Trophoblast cell (in vitro differentiated cells and primary cell): ENCODE data around the gene CFAP20DC.

ENCODE experiments used
- DNase-seq, 2 donors: peaks; one replicate each; pipeline ENCODE4 v3.0.0-alpha.2; 2016
- H2AFZ ChIP-seq: 2 replicates; pipeline ENCODE4 v1.6.1; 2013; ENCODE audit warnings: low read length, moderate library complexity, mild to moderate bottlenecking; ENCODE audit not compliant: insufficient read depth, poor library complexity
- H2AK5ac ChIP-seq: 2 replicates; pipeline ENCODE4 v1.6.1; 2013; ENCODE audit warnings: mild to moderate bottlenecking, low read length
- H2BK120ac ChIP-seq: 2 replicates; pipeline ENCODE4 v1.6.1; 2013; ENCODE audit warnings: low read length, mild to moderate bottlenecking, moderate library complexity; ENCODE audit not compliant: insufficient read depth, poor library complexity
- H2BK12ac ChIP-seq: 2 replicates; pipeline ENCODE4 v1.6.1; 2013; ENCODE audit warnings: mild to moderate bottlenecking, low read length, moderate library complexity
- H2BK5ac ChIP-seq: 2 replicates; pipeline ENCODE4 v1.6.1; 2013; ENCODE audit warnings: low read length, low read depth, moderate library complexity, mild to moderate bottlenecking; ENCODE audit not compliant: poor library complexity
- H3K14ac ChIP-seq: 2 replicates; pipeline ENCODE4 v1.6.1; 2013; ENCODE audit warnings: mild to moderate bottlenecking, low read length
- H3K18ac ChIP-seq: 2 replicates; pipeline ENCODE4 v1.6.1; 2013; ENCODE audit warnings: mild to moderate bottlenecking, low read length
- H3K23ac ChIP-seq: 2 replicates; pipeline ENCODE4 v1.6.1; 2013; ENCODE audit warnings: low read length
- H3K27ac ChIP-seq: 2 replicates; pipeline ENCODE4 v1.5.1; 2013; ENCODE audit warnings: low read depth, mild to moderate bottlenecking, inconsistent platforms, low read length, moderate library complexity
- H3K27me3 ChIP-seq: 2 replicates; pipeline ENCODE4 v1.6.1; 2013; ENCODE audit warnings: inconsistent platforms, mild to moderate bottlenecking, low read length, moderate library complexity; ENCODE audit not compliant: insufficient read depth
- H3K36me3 ChIP-seq, 2 experiments: 1 replicate in 1 of 2; 2 replicates in 1 of 2; pipeline ENCODE4 v1.6.1; 2013; ENCODE audit warnings: low read length in 2 of 2, mild to moderate bottlenecking in 2 of 2, moderate library complexity in 1 of 2; ENCODE audit not compliant: insufficient read depth in 2 of 2, control insufficient read depth in 1 of 2
- H3K4ac ChIP-seq: 2 replicates; pipeline ENCODE4 v1.6.1; 2013; ENCODE audit warnings: low read depth, mild to moderate bottlenecking, low read length, moderate library complexity
- H3K4me1 ChIP-seq, 2 experiments: 1 replicate in 1 of 2; 2 replicates in 1 of 2; pipeline ENCODE4 v1.6.1; 2013; ENCODE audit warnings: low read length in 2 of 2, mild to moderate bottlenecking in 2 of 2, moderate library complexity in 1 of 2; ENCODE audit not compliant: insufficient read depth in 2 of 2, control insufficient read depth in 1 of 2
- H3K4me2 ChIP-seq: 2 replicates; pipeline ENCODE4 v1.6.1; 2013; ENCODE audit warnings: inconsistent platforms, mild to moderate bottlenecking, low read length, moderate library complexity
- H3K4me3 ChIP-seq: 2 replicates; pipeline ENCODE4 v1.5.1; 2013; ENCODE audit warnings: mild to moderate bottlenecking, low read depth, low read length, inconsistent platforms
- H3K79me1 ChIP-seq: one replicate; pipeline ENCODE4 v1.6.1; 2013; ENCODE audit warnings: low read length
- H3K79me2 ChIP-seq: 2 replicates; pipeline ENCODE4 v1.6.1; 2013; ENCODE audit warnings: low read length, mild to moderate bottlenecking; ENCODE audit not compliant: control insufficient read depth, insufficient read depth, poor library complexity
- H3K9ac ChIP-seq: 2 replicates; pipeline ENCODE4 v1.6.1; 2013; ENCODE audit warnings: mild to moderate bottlenecking, low read length
- H3K9me3 ChIP-seq: 2 replicates; pipeline ENCODE4 v1.6.1; 2013; ENCODE audit warnings: low read depth, mild to moderate bottlenecking, control low read depth, inconsistent platforms, low read length; ENCODE audit not compliant: insufficient read depth
- H4K12ac ChIP-seq: 2 replicates; pipeline ENCODE4 v1.6.1; 2013; ENCODE audit warnings: low read depth, mild to moderate bottlenecking, low read length, moderate library complexity
- H4K8ac ChIP-seq: 2 replicates; pipeline ENCODE4 v1.6.1; 2013; ENCODE audit warnings: low read depth, mild to moderate bottlenecking, low read length, moderate library complexity
- H4K91ac ChIP-seq: one replicate; pipeline ENCODE4 v1.6.1; 2013; ENCODE audit warnings: low read depth, mild to moderate bottlenecking, low read length, moderate library complexity
- whole genome bisulfite sequencing: extraction: QIAGEN DNeasy Blood & Tissue Kit; methylation state at CpG from one replicate; pipeline ENCODE4 v1.1.7; 2013; ENCODE audit warnings: missing lambda C conversion rate; ENCODE audit not compliant: insufficient read length, insufficient coverage; ENCODE audit errors: extremely low coverage; 5-methylcytosine and 5-hydroxymethylcytosine counted together

Gene CFAP20DC

DNA sequence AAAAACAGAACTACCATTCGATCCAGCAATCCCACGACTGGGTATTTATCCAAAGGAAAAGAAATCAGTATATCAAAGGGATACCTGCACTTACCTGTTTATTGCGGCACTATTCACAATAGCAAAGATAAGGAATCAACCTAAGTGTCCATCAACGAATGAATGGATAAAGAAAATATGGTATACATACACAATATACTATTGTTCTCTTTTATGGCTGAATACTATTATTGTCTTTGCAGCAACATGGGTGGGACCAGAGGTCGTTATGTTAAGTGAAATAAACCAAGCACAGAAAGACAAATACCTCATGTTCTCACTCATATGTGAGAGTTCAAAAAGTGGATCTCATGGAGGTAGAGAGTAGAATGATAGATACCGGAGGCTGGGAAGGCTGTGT, 264.9 kb downstream of the CFAP20DC start:
- Histone ChIP-seq H2BK5ac (no peak overlapping the region), H2BK120ac (no peak overlapping the region), H2BK12ac (no peak overlapping the region), H3K79me1 (no peaks in the 10 kb centered on the region), H3K27me3 (no peaks in the 10 kb centered on the region), H3K9ac (no peak overlapping the region), H3K9me3 (no peaks in the 10 kb centered on the region), H3K36me3 (no peaks in the 10 kb centered on the region), H2AFZ (no peak overlapping the region), H3K4me2 (no peak overlapping the region), H3K4me3 (no peak overlapping the region), H3K4ac (no peak overlapping the region), H3K27ac (no peak overlapping the region), H2AK5ac (no peak overlapping the region), H3K18ac (no peak overlapping the region), H4K12ac (no peak overlapping the region), H4K8ac (no peak overlapping the region), H4K91ac (no peak overlapping the region), H3K4me1 (no peaks in the 10 kb centered on the region), H3K23ac (no peak overlapping the region), H3K14ac (no peak overlapping the region), H3K79me2 (no peaks in the 10 kb centered on the region)
- DNase-seq, result no peak
- WGBS, result no CpG with 5 or more reads among the region's 6 CpGs

DNA sequence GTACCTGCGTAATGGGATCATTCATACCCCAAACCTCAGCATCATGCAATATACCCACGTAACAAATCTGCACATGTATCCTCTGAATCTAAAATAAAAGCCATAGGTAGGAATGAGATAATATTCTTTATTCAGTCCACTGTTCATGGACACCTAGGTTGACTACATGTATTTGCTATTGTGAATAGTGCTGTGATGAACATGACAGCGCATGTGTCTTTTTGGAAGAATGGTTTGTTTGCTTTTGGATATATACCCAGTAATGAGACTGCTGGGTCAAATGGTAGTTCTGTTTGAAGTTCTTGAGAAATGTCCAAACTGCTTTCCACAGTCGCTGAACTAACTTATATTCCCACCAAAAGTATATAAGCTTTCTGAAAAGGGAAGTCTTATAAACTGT, 265.4 kb downstream of the CFAP20DC start:
- no peaks in the 10 kb centered on the region for H3K79me2 ChIP-seq
- H3K36me3 ChIP-seq, result no peaks in the 10 kb centered on the region
- no peak for DNase-seq
- no peak overlapping the region for H2AFZ ChIP-seq
- WGBS, result no CpG with 5 or more reads among the region's 4 CpGs
- H2BK120ac ChIP-seq, result no peak overlapping the region
- H3K4me3 ChIP-seq, result no peak overlapping the region
- H3K9me3 ChIP-seq, result no peaks in the 10 kb centered on the region
- no peak overlapping the region for H3K4me2 ChIP-seq
- no peak overlapping the region for H4K12ac ChIP-seq
- no peaks in the 10 kb centered on the region for H3K27me3 ChIP-seq
- H2BK12ac ChIP-seq, result no peak overlapping the region
- no peak overlapping the region for H3K4ac ChIP-seq
- H4K91ac ChIP-seq, result no peak overlapping the region
- no peak overlapping the region for H3K14ac ChIP-seq
- no peaks in the 10 kb centered on the region for H3K79me1 ChIP-seq
- no peak overlapping the region for H3K23ac ChIP-seq
- H3K9ac ChIP-seq, result no peak overlapping the region
- no peak overlapping the region for H2BK5ac ChIP-seq
- H3K4me1 ChIP-seq, result no peaks in the 10 kb centered on the region
- no peak overlapping the region for H2AK5ac ChIP-seq
- no peak overlapping the region for H3K27ac ChIP-seq
- H3K18ac ChIP-seq, result no peak overlapping the region
- H4K8ac ChIP-seq, result no peak overlapping the region

DNA sequence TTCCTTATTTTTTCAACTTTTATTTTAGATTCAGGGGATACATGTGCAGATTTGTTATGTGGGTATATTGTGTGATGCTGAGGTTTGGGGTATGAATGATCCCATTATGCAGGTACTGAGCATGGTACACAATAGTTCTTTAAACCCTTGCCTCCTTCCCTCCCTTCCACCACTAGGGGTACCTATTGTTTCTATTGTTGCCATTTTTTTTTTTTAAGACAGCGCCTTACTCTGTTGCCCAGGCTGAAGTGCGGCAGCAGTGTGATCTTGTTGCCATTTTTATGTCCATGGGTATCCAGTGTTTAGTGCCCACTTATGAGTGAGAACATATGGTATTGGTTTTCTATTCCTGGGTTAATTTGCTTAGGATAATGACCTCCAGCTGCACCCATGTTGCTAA, 266.0 kb downstream of the CFAP20DC start:
- Histone ChIP-seq H3K4me3 (no peak overlapping the region), H3K9me3 (no peaks in the 10 kb centered on the region), H4K91ac (no peak overlapping the region), H3K4me1 (no peaks in the 10 kb centered on the region), H3K14ac (no peak overlapping the region), H3K79me1 (no peaks in the 10 kb centered on the region), H3K23ac (no peak overlapping the region), H3K27ac (no peak overlapping the region), H2AFZ (no peak overlapping the region), H2BK12ac (no peak overlapping the region), H3K36me3 (no peaks in the 10 kb centered on the region), H3K18ac (no peak overlapping the region), H2AK5ac (no peak overlapping the region), H4K8ac (no peak overlapping the region), H3K79me2 (no peaks in the 10 kb centered on the region), H2BK120ac (no peak overlapping the region), H3K27me3 (no peaks in the 10 kb centered on the region), H2BK5ac (no peak overlapping the region), H4K12ac (no peak overlapping the region), H3K4ac (no peak overlapping the region), H3K9ac (no peak overlapping the region), H3K4me2 (no peak overlapping the region)
- WGBS, result no CpG with 5 or more reads among the region's 2 CpGs
- no peak for DNase-seq

GRCh38 chr3:58779934-58780333, 269.9 kb downstream of the CFAP20DC start:
- no peak overlapping the region for H3K18ac ChIP-seq
- no peaks in the 10 kb centered on the region for H3K79me2 ChIP-seq
- H3K4me2 ChIP-seq, result no peak overlapping the region
- no peak overlapping the region for H3K27ac ChIP-seq
- H2BK5ac ChIP-seq, result no peak overlapping the region
- no peaks in the 10 kb centered on the region for H3K79me1 ChIP-seq
- no peak overlapping the region for H2BK120ac ChIP-seq
- peaks cover 3% of the 10 kb centered on the region for H3K9me3 ChIP-seq
- H4K12ac ChIP-seq, result no peak overlapping the region
- no peak overlapping the region for H3K9ac ChIP-seq
- H3K14ac ChIP-seq, result no peak overlapping the region
- no peaks in the 10 kb centered on the region for H3K36me3 ChIP-seq
- no peak overlapping the region for H3K4me3 ChIP-seq
- no peak overlapping the region for H3K4ac ChIP-seq
- H3K27me3 ChIP-seq, result no peaks in the 10 kb centered on the region
- H4K91ac ChIP-seq, result no peak overlapping the region
- no peak for DNase-seq
- H4K8ac ChIP-seq, result no peak overlapping the region
- no peak overlapping the region for H2AFZ ChIP-seq
- no peaks in the 10 kb centered on the region for H3K4me1 ChIP-seq
- H3K23ac ChIP-seq, result no peak overlapping the region
- H2AK5ac ChIP-seq, result no peak overlapping the region
- H2BK12ac ChIP-seq, result no peak overlapping the region

DNA sequence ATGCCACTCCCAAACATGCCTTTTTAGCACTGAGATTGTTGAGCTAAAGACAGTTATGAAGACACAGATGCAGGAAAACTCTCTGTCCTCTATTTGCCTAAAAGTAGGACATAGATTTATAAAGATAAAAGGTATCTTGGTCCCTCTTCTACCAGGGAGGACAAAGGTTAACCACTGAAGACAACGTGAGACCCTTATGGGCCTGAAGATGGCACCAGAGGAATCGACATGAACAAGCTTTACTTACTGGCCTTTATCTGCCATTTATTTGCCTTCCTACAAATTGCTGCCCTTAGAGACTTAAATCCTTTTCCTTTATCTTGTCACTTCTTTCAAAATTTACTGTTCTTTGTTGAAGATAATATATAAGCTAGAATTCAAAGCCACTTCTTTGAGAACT, 273.6 kb downstream of the CFAP20DC start:
- Histone ChIP-seq H3K36me3 (no peaks in the 10 kb centered on the region), H2BK12ac (no peak overlapping the region), H3K9ac (no peak overlapping the region), H4K8ac (no peak overlapping the region), H4K91ac (no peak overlapping the region), H3K14ac (no peak overlapping the region), H3K4ac (no peak overlapping the region), H4K12ac (no peak overlapping the region), H3K4me1 (no peaks in the 10 kb centered on the region), H2AK5ac (no peak overlapping the region), H3K18ac (no peak overlapping the region), H3K4me2 (no peak overlapping the region), H3K4me3 (no peak overlapping the region), H3K23ac (no peak overlapping the region), H2AFZ (no peak overlapping the region), H2BK120ac (no peak overlapping the region), H3K79me1 (no peaks in the 10 kb centered on the region), H3K9me3 (peaks cover 3% of the 10 kb centered on the region), H3K27me3 (no peaks in the 10 kb centered on the region), H3K79me2 (no peaks in the 10 kb centered on the region), H3K27ac (no peak overlapping the region), H2BK5ac (no peak overlapping the region)
- no CpG with 5 or more reads among the region's 2 CpGs for WGBS
- no peak for DNase-seq
